Measurements from ENCODE around the gene HMGA1. TPM values are rescaled to one million over a fixed set of nuclear protein-coding genes. Genes with fewer than 3 reads are reported as not detected.

Gene HMGA1
- total and polyA plus RNA-seq, 7 donors = 6.9 to 311 (median 12.1) TPM

DNA sequence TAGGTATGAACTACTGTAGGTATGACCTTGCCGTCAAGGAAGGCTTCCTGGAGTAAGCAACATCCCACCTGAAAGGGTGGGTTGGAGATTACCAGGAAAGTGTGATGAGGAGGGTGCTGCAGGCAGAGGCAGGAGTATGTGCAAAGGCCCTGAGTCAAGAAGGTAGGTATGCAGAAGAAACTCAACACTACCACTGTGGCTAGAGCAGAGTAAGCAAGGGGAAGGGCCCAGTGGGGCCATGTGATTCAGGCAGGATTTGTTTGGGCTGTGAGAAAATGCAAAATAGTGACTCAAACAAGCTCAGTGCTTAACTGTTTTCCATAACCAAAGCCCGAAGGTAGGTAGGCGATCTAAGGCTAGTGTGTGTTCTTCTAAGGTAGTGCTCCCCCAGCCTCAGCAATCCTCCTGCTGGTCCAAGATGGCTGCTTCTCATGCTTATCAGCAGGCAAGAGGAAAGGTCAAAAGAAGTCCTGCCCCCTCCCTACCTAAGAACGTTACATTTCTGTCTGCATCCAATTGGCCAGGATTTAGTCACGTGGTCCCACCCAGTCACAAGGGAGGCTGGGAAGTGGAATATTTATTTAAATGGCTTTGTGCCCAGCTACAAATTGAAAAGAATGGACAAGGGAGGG lies 36.2 kb upstream of the HMGA1 start:
- Histone ChIP-seq H3K9me3 (no peaks in the 10 kb centered on the region), H3K4me3 (no peak overlapping the region), H3K36me3 (no peaks in the 10 kb centered on the region), H3K4me1 (peaks cover 0 to 11% (median 8%) of the 10 kb centered on the region in 4 donors), H3K27me3 (no peaks in the 10 kb centered on the region), H3K27ac (no peak overlapping the region)
- TF ChIP-seq EP300 (IDR thresholded peaks at IDR 0.05) = no peak
- TF ChIP-seq POLR2AphosphoS5 (IDR thresholded peaks at IDR 0.05) = no peak
- no peak for TF ChIP-seq CTCF (IDR thresholded peaks at IDR 0.05)
- WGBS, 2 donors = 66 to 73% methylated on average over 5 of the region's 5 CpGs
- DNase-seq = no peak
- intact Hi-C loops (cut with DNase I) = no loop called here

DNA sequence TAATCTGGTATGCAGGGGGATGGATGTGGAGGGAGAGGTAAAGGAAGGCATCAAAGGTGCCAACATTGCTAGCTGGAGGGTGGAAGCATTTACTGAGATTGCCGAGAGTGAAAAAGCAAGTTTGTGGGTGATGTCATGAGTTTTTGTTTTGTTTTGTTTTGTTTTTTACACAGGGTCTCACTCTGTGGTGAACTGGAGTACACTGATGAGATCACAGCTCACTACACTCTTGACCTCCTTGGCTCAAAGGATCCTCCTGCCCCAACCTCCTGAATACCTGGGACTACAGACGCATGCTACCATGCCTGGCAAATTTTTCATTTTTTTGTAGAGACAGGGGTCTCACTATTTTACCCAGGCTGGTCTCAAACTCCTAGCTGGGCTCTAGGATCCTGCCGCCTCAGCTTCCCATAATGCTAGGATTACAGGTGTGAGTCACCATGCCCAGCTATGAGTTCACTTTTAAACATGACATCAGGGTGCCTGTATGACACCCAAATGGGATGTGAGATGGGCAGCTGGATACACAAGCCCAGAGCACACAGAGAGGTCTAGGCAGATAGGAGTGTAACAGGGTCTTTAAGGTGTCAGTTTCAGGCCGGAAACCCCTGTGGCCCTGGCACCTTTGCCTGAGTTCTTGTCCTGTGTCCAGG lies 35.1 kb upstream of the HMGA1 start:
- no peak for DNase-seq
- Histone ChIP-seq H3K9me3 (no peaks in the 10 kb centered on the region), H3K27ac (no peak overlapping the region), H3K4me1 (peaks cover 0 to 3% (median 3%) of the 10 kb centered on the region in 4 donors), H3K36me3 (no peaks in the 10 kb centered on the region), H3K4me3 (no peak overlapping the region), H3K27me3 (no peaks in the 10 kb centered on the region)
- intact Hi-C loops (cut with DNase I) = no loop called here
- 90 to 93% methylated on average over 4 of the region's 4 CpGs for WGBS, 2 donors
- TF ChIP-seq CTCF (IDR thresholded peaks at IDR 0.05) = no peak
- TF ChIP-seq EP300 (IDR thresholded peaks at IDR 0.05) = no peak
- no peak for TF ChIP-seq POLR2A (IDR thresholded peaks at IDR 0.05)
- no peak for TF ChIP-seq POLR2AphosphoS5 (IDR thresholded peaks at IDR 0.05)

GRCh38 chr6:34202329-34203201 lies 34.1 kb upstream of the HMGA1 start:
- Histone ChIP-seq H3K4me1 (no peaks in the 10 kb centered on the region), H3K9me3 (no peaks in the 10 kb centered on the region), H3K27ac (no peak overlapping the region), H3K36me3 (no peaks in the 10 kb centered on the region), H3K4me3 (no peak overlapping the region), H3K27me3 (no peaks in the 10 kb centered on the region)
- DNase-seq = no peak
- 62 to 85% methylated on average over 20 of the region's 20 CpGs for WGBS, 2 donors
- TF ChIP-seq POLR2A (IDR thresholded peaks at IDR 0.05) (no peak), POLR2AphosphoS5 (IDR thresholded peaks at IDR 0.05) (no peak), CTCF (IDR thresholded peaks at IDR 0.05) (no peak), EP300 (IDR thresholded peaks at IDR 0.05) (no peak)
- intact Hi-C loops (cut with DNase I) = no loop called here

DNA sequence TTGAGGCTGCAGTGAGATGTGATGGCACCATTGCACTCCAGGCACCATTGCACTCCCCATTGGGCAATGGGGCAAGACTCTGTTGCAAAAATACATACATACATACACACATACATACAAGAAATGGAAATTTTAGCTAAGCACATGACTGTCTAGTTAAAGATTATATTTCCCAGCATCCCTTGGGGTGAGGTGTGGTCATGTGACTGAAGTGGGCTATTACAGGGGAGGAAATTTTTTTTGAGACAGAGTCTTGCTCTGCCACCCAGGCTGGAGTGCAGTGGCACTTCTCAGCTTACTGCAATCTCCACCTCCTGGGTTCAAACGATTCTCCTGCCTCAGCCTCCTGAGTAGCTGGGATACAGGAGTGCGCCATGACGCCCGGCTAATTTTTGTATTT lies 32.0 kb upstream of the HMGA1 start:
- no peaks in the 10 kb centered on the region for H3K9me3 ChIP-seq
- no peak for DNase-seq
- no peaks in the 10 kb centered on the region for H3K4me1 ChIP-seq
- TF ChIP-seq POLR2A (IDR thresholded peaks at IDR 0.05) (no peak), EP300 (IDR thresholded peaks at IDR 0.05) (no peak), POLR2AphosphoS5 (IDR thresholded peaks at IDR 0.05) (no peak), CTCF (IDR thresholded peaks at IDR 0.05) (no peak)
- H3K27me3 ChIP-seq = no peaks in the 10 kb centered on the region
- H3K4me3 ChIP-seq = no peak overlapping the region
- 82 to 94% methylated on average over 4 of the region's 4 CpGs for WGBS, 2 donors
- H3K27ac ChIP-seq = no peak overlapping the region
- intact Hi-C loops (cut with DNase I) = no loop called here
- H3K36me3 ChIP-seq = no peaks in the 10 kb centered on the region

Measured in sigmoid colon (tissue), 7 donors.